Measurements from ENCODE around the gene GAPDHS. TPM values are rescaled to one million over a fixed set of nuclear protein-coding genes. Genes with fewer than 3 reads are reported as not detected.

Gene GAPDHS
- total RNA-seq, 1 experiment from 2014 or later: not detected

DNA sequence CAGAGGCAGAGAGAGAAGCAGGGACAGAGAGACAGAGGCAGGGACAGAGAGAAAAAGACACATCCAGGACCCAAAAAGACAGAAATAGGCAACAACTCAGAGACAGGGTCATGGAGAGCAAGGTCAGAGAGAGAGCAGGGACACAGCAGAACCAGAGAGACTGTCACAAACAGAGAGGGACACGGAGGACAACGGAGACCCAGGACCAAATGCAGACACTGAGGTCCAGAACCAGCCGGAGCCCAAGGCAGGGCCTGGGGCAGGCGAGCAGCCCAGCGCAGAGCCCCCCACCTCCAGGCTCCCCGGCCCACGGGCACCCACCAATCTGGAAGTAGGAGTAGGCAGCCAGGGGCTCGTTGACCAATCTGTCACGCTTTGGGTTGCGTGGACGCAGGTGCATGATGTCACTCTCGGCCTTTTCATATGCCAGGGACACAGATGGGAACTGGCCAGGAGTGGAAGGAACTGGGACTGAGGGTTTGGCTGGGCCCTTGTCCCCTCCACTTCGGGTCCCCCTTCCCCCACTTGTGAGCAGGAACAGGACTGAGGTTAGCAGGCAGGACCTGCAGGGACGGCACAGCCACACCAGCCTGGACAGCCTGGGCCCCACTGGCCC lies 20.2 kb downstream of the GAPDHS start:
- intact Hi-C loops (cut with micrococcal nuclease; ENCODE audit: unreplicated experiment): no loop called here
- no peak for DNase-seq
- no peak overlapping the region for H3K4me3 Mint-ChIP-seq (ENCODE audit: low read depth, unreplicated experiment)
- H3K27ac Mint-ChIP-seq (ENCODE audit: unreplicated experiment): no peak overlapping the region
- CTCF ChIA-PET: interaction anchor here (0.6 kb wide), 1 partner anchor 122 kb away, joined by 3 read pairs; no protein-coding TSS in a partner anchor
- TF ChIP-seq, protein P1, sequence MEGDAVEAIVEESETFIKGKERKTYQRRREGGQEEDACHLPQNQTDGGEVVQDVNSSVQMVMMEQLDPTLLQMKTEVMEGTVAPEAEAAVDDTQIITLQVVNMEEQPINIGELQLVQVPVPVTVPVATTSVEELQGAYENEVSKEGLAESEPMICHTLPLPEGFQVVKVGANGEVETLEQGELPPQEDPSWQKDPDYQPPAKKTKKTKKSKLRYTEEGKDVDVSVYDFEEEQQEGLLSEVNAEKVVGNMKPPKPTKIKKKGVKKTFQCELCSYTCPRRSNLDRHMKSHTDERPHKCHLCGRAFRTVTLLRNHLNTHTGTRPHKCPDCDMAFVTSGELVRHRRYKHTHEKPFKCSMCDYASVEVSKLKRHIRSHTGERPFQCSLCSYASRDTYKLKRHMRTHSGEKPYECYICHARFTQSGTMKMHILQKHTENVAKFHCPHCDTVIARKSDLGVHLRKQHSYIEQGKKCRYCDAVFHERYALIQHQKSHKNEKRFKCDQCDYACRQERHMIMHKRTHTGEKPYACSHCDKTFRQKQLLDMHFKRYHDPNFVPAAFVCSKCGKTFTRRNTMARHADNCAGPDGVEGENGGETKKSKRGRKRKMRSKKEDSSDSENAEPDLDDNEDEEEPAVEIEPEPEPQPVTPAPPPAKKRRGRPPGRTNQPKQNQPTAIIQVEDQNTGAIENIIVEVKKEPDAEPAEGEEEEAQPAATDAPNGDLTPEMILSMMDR (IDR thresholded peaks at IDR 0.05; ENCODE audit: unreplicated experiment): no peak
- no peaks in the 10 kb centered on the region for H3K9me3 Mint-ChIP-seq (ENCODE audit: low read depth, unreplicated experiment)
- H3K36me3 Mint-ChIP-seq (ENCODE audit: insufficient read depth, unreplicated experiment): peaks cover 13% of the 10 kb centered on the region
- no TSS peak for BruUV-seq (replicated peaks)
- peaks cover 51% of the 10 kb centered on the region for H3K27me3 Mint-ChIP-seq (ENCODE audit: unreplicated experiment)
- peaks cover 12% of the 10 kb centered on the region for H3K4me1 Mint-ChIP-seq (ENCODE audit: low read depth, unreplicated experiment)

DNA sequence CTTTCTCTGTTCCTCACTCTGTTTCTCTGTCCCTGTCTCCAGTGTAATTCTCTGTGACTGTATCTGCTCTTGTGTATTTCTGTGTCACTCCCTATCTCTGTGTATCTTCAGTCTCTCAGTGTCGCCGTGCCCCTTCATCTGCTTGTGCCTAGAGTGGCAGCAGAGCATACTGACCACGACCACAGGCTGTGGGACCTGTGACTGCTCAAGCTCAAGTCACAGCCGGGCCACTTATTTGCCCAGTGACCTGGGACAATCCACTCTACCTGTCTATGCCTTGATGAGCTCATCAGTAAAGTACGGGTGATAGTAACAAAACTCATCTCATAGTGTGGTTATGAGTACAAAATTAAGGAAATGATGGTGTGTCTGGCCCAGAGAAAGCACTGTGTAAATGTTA lies 20.8 kb downstream of the GAPDHS start:
- Mint-ChIP-seq H3K27ac (ENCODE audit: unreplicated experiment) (no peak overlapping the region), H3K9me3 (ENCODE audit: low read depth, unreplicated experiment) (no peaks in the 10 kb centered on the region), H3K4me1 (ENCODE audit: low read depth, unreplicated experiment) (peaks cover 6% of the 10 kb centered on the region), H3K27me3 (ENCODE audit: unreplicated experiment) (peaks cover 54% of the 10 kb centered on the region), H3K4me3 (ENCODE audit: low read depth, unreplicated experiment) (no peak overlapping the region), H3K36me3 (ENCODE audit: insufficient read depth, unreplicated experiment) (peaks cover 8% of the 10 kb centered on the region)
- CTCF ChIA-PET: interaction anchor here (0.6 kb wide), 1 partner anchor 123 kb away, joined by 3 read pairs; no protein-coding TSS in a partner anchor
- BruUV-seq (replicated peaks): no TSS peak
- intact Hi-C loops (cut with micrococcal nuclease; ENCODE audit: unreplicated experiment): loop anchor here (2.0 kb wide), 2 partner anchors 139 to 163 kb away; no protein-coding TSS in a partner anchor
- no peak for DNase-seq
- TF ChIP-seq, protein P1 (IDR thresholded peaks at IDR 0.05; ENCODE audit: unreplicated experiment): no peak

DNA sequence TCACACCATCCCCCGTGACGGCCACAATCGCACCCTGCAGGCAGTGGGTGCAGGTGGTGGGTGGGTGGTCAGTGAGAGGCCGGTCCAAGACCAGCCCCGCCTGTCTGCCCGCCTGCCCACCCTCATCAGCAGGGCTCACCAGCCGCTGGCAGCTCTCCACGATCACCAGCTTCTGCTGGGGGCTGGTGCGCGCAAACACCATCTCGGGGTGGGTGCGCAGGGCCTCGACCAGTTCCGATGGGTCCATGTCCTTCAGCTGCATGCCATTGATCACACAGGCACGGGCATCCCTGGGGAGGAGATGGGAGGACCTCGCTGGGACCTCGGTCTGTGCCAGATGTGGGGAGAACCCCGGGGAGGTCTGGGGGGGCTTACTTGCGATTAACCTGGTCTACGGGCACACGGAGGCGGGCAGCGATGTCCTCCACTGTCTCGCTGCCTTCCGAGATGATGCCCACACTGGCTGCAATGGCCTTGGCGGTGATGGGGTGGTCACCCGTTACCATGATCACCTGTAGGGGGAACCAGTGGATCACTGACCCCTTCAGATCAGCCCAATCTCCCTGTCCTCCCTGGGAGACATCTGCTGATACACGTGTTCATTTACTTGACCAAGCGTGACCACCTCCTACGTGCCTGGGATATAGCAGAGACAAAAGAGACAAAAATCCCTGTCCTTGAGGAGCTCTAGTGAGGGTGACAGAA lies 22.2 kb downstream of the GAPDHS start:
- CTCF ChIA-PET: interaction anchor here (0.6 to 1.0 kb wide), 4 partner anchors 8 to 137 kb away, joined by 3 read pairs; partner anchors contain the start of gene ATP4A
- peak; percentile 71 for DNase-seq
- Mint-ChIP-seq H3K27me3 (ENCODE audit: unreplicated experiment) (peaks cover 67% of the 10 kb centered on the region), H3K4me3 (ENCODE audit: low read depth, unreplicated experiment) (no peak overlapping the region), H3K36me3 (ENCODE audit: insufficient read depth, unreplicated experiment) (peaks cover under 1% of the 10 kb centered on the region), H3K27ac (ENCODE audit: unreplicated experiment) (no peak overlapping the region), H3K4me1 (ENCODE audit: low read depth, unreplicated experiment) (no peaks in the 10 kb centered on the region), H3K9me3 (ENCODE audit: low read depth, unreplicated experiment) (no peaks in the 10 kb centered on the region)
- no TSS peak for BruUV-seq (replicated peaks)
- TF ChIP-seq, protein P1 (IDR thresholded peaks at IDR 0.05; ENCODE audit: unreplicated experiment): peak; percentile 77
- intact Hi-C loops (cut with micrococcal nuclease; ENCODE audit: unreplicated experiment): loop anchor here (2.0 kb wide), 2 partner anchors 137 to 161 kb away; no protein-coding TSS in a partner anchor

DNA sequence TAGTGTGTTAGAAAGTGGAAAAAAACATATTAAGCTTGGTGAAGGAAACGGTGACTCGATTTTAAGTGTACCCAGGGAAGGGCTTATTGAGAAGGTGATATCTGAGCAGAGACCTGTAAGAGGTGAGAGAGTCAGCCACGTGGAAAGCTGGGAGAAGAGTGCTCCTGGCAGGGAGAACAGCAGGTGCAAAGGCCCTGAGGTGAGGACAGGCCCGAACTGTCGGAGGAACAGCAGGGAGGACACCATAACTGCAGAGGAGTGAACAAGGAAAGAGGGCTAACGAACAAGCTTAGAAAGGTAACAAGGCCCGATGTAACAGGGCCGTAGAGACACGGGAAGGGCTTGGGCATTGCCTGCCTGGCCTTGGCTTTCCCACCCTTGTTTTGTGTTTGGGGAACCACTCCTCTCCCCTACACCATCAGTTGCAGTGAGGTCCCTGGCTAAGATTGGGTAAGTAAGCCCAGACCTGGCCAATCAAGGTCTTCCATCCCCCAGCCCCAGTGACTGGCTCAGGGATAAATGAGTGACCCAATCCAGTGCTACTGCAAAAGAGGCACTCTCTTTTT lies 22.9 kb downstream of the GAPDHS start:
- Mint-ChIP-seq H3K36me3 (ENCODE audit: insufficient read depth, unreplicated experiment) (no peaks in the 10 kb centered on the region), H3K27me3 (ENCODE audit: unreplicated experiment) (peaks cover 74% of the 10 kb centered on the region), H3K4me1 (ENCODE audit: low read depth, unreplicated experiment) (no peaks in the 10 kb centered on the region), H3K9me3 (ENCODE audit: low read depth, unreplicated experiment) (no peaks in the 10 kb centered on the region), H3K4me3 (ENCODE audit: low read depth, unreplicated experiment) (no peak overlapping the region), H3K27ac (ENCODE audit: unreplicated experiment) (no peak overlapping the region)
- CTCF ChIA-PET: interaction anchor here (0.6 to 1.1 kb wide), 4 partner anchors 47 to 137 kb away, joined by 3 read pairs; no protein-coding TSS in a partner anchor
- no peak for DNase-seq
- BruUV-seq (replicated peaks): no TSS peak
- TF ChIP-seq, protein P1 (IDR thresholded peaks at IDR 0.05; ENCODE audit: unreplicated experiment): no peak
- intact Hi-C loops (cut with micrococcal nuclease; ENCODE audit: unreplicated experiment): no loop called here

Data from Calu3 (cell line).